Endothelial cell (in vitro differentiated cells): ENCODE measurements around the gene ZRANB2. TPM values are rescaled to one million over a fixed set of nuclear protein-coding genes. Genes with fewer than 3 reads are reported as not detected.
A peak's percentile ranks its signal among the peaks of the same experiment; 100 is the strongest.

ENCODE experiments used
- microRNA-seq: library from miRNA; unstranded; fragments of <30 nt; microRNA quantifications from one replicate; pipeline ENCODE4, GENCODE V29; 2020; ENCODE audit not compliant: unreplicated experiment
- total RNA-seq: library from RNA; stranded (reverse); fragmentation: NEBNext Ultra II Directional; extraction: Animal tissue kit (Norgen Biotek cat#: 25700); gene quantifications from one replicate; pipeline ENCODE4 v1.2.1, GENCODE V29; 2021; ENCODE audit not compliant: unreplicated experiment

ZRANB2 gene
- total RNA-seq, 1 donor from 2014 or later: 74.1 TPM

Small RNAs within 50 kb of the gene (microRNA-seq; reads per million reads assigned to microRNA genes)
- 276 reads per million, percentile 87 among the genes with 10 or more reads in this experiment for gene MIR186

Other genes with a start within 250 kb of the ZRANB2 start
- gene PTGER3, start 33.2 kb downstream of the ZRANB2 start, total RNA-seq: 6.5 TPM